Measurements from ENCODE around the gene SLC25A2. TPM values are rescaled to one million over a fixed set of nuclear protein-coding genes. Genes with fewer than 3 reads are reported as not detected.
"Not testable (repeated sequence)": the region's sequence is repeated elsewhere in the genome, so short reads cannot be mapped to it uniquely, and the experiment has no call there.

Gene SLC25A2
- 0.11 and 0.75 TPM in 2 replicates for total RNA-seq (2014; rRNA removed; shearing (Covaris generic))

DNA sequence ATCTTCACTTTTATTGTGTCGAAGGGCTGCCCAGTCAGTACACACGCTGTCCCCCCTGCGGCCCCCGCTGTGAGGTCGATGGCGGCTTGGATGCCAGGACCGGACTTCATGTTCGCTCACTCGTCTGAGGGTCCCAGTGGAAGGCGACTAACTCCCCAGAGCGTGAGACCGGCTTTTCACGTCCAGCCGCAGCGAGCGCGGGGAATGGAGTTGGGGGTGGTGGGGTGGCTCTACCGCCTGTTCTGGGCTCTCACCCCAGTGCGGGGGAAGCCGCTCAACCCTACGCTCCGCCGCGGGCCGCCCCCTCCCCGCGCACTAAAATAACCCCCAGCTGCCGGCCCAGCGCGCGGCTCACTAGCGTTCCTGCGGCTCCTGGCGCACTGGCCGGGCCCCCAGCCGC, at the start of gene SLC25A2:
Gene SLC25A2, minus strand, starts transcription at position 294 of the 400 bp plus-strand sequence. Its CDS starts 184 bp downstream, at position 110.
- no peak for DNase-seq (ENCODE audit: low read depth in 1 of 2, low spot score in 2 of 2)
- Histone ChIP-seq H3K27me3 (replicated peaks) (no peaks in the 10 kb centered on the region), H3K4me1 (replicated peaks) (no peaks in the 10 kb centered on the region), H3K9me3 (replicated peaks) (peaks cover 41% of the 10 kb centered on the region), H3K27ac (no peak within 1 kb of the TSS), H3K4me3 (no peak within 1 kb of the TSS), H3K36me3 (no peaks in the 10 kb centered on the region)

DNA sequence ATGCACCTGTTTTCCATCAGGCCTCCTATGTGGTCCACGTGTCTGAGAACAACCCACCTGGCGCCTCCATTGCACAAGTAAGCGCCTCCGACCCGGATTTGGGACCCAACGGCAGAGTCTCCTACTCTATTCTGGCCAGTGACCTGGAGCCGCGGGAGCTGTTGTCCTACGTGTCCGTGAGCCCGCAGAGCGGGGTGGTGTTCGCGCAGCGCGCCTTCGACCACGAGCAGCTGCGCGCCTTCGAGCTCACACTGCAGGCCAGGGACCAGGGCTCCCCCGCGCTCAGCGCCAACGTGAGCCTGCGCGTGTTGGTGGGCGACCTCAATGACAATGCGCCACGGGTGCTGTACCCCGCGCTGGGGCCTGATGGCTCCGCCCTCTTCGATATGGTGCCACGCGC, 47.7 kb upstream of the SLC25A2 start:
- Histone ChIP-seq H3K36me3 (no peaks in the 10 kb centered on the region), H3K4me3 (no peak overlapping the region), H3K27ac (no peak overlapping the region), H3K27me3 (replicated peaks) (no peaks in the 10 kb centered on the region), H3K4me1 (replicated peaks) (no peaks in the 10 kb centered on the region), H3K9me3 (replicated peaks) (peaks cover 19% of the 10 kb centered on the region)
- DNase-seq (ENCODE audit: low read depth in 1 of 2, low spot score in 2 of 2): no peak

DNA sequence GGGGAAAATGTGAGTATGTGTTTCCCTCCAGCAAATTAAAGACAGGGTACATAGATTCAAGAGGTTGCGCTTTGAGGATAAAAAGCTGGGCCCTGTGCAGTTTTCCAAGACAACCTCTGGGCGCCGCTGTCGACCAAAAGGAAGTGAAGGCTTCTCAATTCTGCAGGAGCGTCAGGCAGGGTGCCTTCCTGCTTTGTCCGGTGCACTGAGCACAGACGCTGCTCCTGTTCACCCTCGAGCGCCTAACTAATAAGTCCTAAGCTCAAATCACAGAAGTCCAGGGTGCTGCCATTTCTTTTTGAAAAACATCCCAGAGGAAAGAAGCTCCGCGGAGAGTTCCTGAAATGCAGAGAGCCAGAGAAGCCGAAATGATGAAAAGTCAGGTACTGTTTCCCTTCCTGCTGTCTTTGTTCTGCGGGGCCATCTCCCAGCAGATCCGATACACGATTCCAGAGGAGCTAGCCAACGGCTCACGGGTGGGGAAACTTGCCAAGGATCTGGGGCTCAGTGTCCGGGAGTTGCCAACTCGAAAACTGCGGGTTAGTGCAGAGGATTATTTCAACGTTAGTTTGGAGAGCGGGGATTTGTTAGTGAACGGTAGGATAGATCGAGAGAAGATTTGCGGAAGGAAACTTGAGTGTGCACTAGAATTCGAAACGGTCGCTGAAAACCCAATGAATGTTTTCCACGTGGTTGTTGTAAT, 46.2 kb upstream of the SLC25A2 start, which contains the start of gene PCDHGB1:
Gene PCDHGB1, plus strand, starts transcription at position 183 of the 703 bp plus-strand sequence. Its CDS starts 162 bp downstream, at position 345.
- no peaks in the 10 kb centered on the region for H3K4me1 ChIP-seq (replicated peaks)
- peak in 1 of 2 experiments; percentile 42 for DNase-seq (ENCODE audit: low read depth in 1 of 2, low spot score in 2 of 2)
- H3K27me3 ChIP-seq (replicated peaks): no peaks in the 10 kb centered on the region
- no peak within 1 kb of the TSS for H3K27ac ChIP-seq
- no peaks in the 10 kb centered on the region for H3K36me3 ChIP-seq
- peaks cover 12% of the 10 kb centered on the region for H3K9me3 ChIP-seq (replicated peaks)
- H3K4me3 ChIP-seq: no peak within 1 kb of the TSS

DNA sequence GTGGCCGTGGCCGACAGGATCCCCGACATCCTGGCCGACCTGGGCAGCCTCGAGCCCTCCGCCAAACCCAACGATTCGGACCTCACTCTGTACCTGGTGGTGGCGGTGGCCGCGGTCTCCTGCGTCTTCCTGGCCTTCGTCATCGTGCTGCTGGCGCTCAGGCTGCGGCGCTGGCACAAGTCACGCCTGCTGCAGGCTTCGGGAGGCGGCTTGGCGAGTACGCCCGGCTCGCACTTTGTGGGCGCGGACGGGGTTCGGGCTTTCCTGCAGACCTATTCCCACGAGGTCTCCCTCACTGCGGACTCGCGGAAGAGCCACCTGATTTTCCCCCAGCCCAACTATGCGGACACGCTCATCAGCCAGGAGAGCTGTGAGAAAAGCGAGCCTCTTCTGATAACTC, 42.2 kb upstream of the SLC25A2 start:
- DNase-seq (ENCODE audit: low read depth in 1 of 2, low spot score in 2 of 2); H3K27me3 ChIP-seq (replicated peaks); H3K4me3 ChIP-seq; H3K36me3 ChIP-seq; H3K27ac ChIP-seq; H3K4me1 ChIP-seq (replicated peaks): not testable (repeated sequence)
- peaks cover 24% of the 10 kb centered on the region for H3K9me3 ChIP-seq (replicated peaks)

DNA sequence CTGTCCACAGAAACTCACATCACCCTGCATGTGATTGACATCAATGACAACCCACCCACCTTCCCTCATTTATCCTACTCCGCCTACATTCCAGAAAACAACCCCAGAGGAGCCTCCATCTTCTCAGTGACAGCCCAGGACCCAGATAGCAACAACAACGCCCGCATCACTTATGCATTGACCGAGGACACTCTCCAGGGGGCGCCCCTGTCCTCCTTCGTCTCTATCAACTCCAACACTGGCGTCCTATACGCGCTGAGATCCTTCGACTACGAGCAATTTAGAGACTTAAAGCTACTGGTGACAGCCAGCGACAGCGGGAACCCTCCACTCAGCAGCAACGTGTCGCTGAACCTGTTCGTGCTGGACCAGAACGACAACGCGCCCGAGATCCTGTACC, 41.5 kb upstream of the SLC25A2 start:
- Histone ChIP-seq H3K27ac (no peak overlapping the region), H3K4me1 (replicated peaks) (no peaks in the 10 kb centered on the region), H3K9me3 (replicated peaks) (peaks cover 19% of the 10 kb centered on the region), H3K27me3 (replicated peaks) (no peaks in the 10 kb centered on the region), H3K4me3 (no peak overlapping the region), H3K36me3 (no peaks in the 10 kb centered on the region)
- DNase-seq (ENCODE audit: low read depth in 1 of 2, low spot score in 2 of 2): no peak

DNA sequence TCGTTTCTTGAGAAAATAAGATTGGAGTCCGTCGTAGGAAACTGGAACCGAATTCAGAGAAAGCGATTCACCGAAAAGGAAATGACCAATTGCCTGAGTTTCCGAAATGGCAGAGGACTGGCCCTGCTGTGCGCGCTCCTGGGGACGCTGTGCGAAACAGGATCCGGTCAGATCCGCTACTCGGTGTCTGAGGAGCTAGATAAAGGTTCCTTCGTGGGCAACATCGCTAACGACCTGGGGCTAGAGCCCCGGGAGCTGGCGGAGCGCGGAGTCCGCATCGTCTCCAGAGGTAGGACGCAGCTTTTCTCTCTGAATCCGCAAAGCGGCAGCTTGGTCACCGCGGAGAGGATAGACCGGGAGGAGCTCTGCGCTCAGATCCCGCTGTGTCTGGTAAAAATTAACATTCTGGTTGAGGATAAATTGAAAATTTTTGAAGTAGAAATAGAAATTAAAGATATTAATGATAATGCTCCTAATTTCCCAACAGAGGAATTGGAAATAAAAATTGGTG, 40.2 kb upstream of the SLC25A2 start:
- Histone ChIP-seq H3K4me1 (replicated peaks) (no peaks in the 10 kb centered on the region), H3K9me3 (replicated peaks) (peaks cover 23% of the 10 kb centered on the region), H3K36me3 (no peaks in the 10 kb centered on the region), H3K27me3 (replicated peaks) (no peaks in the 10 kb centered on the region), H3K4me3 (no peak overlapping the region), H3K27ac (no peak overlapping the region)
- no peak for DNase-seq (ENCODE audit: low read depth in 1 of 2, low spot score in 2 of 2)

DNA sequence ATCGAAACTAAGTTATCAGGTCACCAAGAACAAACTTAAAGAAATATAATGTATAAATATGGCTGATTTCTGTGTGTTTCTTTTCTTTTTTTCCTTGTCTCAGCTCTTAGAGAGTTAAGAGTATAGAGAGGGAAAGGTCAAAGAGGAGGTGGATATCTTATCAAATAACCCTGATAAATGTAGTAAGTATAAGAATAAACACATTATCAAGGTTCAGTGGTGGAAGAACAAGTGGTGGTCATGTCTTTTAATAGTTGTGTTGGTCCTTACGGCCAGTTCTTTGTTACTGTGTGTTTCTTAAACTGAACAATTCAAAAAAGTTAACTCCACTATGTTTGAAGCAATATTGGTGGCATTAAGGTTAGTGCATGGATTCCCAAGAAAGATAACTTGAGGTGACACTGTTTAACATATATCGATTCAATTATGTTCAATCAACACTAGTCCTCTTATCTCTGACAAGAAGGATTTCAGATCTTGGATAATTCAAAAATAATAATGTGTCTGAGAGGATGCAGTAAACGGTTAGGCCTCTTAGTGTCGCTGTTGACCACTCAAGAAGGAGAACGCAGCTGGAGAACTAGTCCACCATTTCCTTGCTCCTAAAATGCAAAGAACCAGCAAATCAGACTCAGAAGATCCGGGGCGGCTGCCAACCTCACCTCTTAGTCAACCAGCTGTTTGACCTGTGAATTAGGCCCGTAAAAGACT, 39.5 kb upstream of the SLC25A2 start, which contains the start of gene PCDHGA3:
Gene PCDHGA3, plus strand, starts transcription at position 588 of the 711 bp plus-strand sequence. CDS start 205 bp downstream, outside the sequence.
- H3K9me3 ChIP-seq (replicated peaks): peaks cover 23% of the 10 kb centered on the region
- H3K36me3 ChIP-seq: no peaks in the 10 kb centered on the region
- no peak within 1 kb of the TSS for H3K27ac ChIP-seq
- DNase-seq (ENCODE audit: low read depth in 1 of 2, low spot score in 2 of 2): no peak
- no peak within 1 kb of the TSS for H3K4me3 ChIP-seq
- H3K27me3 ChIP-seq (replicated peaks): no peaks in the 10 kb centered on the region
- H3K4me1 ChIP-seq (replicated peaks): no peaks in the 10 kb centered on the region

DNA sequence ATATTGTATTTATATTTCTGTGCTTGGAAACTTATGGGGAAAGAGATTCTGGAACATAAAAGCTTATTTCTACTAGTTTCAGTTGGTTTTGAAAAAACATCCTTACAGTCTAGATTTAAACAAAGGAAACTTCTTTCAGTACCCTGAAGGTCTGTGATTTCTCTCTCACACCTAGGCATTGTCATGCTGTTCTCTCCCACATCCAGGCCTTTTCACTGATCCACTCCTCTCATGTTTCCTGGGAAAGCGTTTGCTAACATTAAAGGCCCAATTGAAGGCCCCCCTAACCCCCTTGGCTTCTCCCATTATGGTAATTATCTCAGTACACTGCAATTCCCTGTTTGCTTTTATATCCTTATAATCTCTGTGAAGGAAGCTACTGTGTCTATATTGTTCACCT, 38.9 kb upstream of the SLC25A2 start:
- DNase-seq (ENCODE audit: low read depth in 1 of 2, low spot score in 2 of 2): no peak
- H3K36me3 ChIP-seq: no peaks in the 10 kb centered on the region
- no peaks in the 10 kb centered on the region for H3K4me1 ChIP-seq (replicated peaks)
- H3K27me3 ChIP-seq (replicated peaks): no peaks in the 10 kb centered on the region
- H3K4me3 ChIP-seq: no peak overlapping the region
- H3K27ac ChIP-seq: no peak overlapping the region
- H3K9me3 ChIP-seq (replicated peaks): peaks cover 23% of the 10 kb centered on the region

DNA sequence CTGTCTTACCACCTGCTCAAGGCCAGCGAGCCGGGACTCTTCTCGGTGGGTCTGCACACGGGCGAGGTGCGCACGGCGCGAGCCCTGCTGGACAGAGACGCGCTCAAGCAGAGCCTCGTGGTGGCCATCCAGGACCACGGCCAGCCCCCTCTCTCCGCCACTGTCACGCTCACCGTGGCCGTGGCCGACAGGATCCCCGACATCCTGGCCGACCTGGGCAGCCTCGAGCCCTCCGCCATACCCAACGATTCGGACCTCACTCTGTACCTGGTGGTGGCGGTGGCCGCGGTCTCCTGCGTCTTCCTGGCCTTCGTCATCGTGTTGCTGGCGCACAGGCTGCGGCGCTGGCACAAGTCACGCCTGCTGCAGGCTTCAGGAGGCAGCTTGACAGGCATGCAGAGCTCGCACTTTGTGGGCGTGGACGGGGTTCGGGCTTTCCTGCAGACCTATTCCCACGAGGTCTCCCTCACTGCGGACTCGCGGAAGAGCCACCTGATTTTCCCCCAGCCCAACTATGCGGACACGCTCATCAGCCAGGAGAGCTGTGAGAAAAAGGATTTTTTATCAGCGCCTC, 37.0 kb upstream of the SLC25A2 start:
- not testable (repeated sequence) for H3K27ac ChIP-seq; H3K4me1 ChIP-seq (replicated peaks); H3K27me3 ChIP-seq (replicated peaks); DNase-seq (ENCODE audit: low read depth in 1 of 2, low spot score in 2 of 2); H3K36me3 ChIP-seq; H3K4me3 ChIP-seq
- H3K9me3 ChIP-seq (replicated peaks): peaks cover 23% of the 10 kb centered on the region

DNA sequence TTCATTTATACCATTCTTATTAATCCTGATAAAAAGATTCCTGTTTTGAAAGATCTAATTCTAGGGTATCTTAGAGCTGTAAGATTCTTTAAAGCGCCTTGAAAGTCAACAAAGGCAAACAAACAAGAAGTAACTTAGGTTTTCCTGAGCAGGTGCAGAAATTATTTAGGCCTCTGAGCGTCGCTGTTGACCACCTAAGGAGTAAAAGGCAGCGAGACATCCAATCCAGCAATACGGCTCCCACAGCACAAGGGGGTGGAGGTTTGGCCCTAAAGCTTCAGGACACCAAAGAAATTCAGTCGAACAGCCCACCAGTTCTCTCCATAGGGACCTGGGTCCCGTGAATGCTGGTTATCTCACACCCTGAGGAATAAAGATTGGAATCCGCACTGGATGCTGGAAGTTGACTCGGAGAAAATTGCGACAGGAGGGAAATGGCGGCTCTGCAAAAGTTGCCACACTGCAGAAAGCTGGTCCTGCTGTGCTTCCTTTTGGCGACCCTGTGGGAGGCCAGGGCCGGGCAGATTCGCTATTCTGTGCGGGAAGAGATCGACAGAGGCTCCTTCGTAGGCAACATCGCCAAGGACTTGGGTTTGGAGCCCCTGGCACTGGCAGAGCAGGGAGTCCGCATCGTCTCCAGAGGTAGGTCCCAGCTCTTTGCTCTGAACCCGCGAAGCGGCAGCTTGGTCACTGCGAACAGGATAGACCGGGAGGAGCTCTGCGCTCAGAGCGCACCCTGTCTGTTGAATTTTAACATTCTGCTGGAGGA, 34.9 kb upstream of the SLC25A2 start, which contains the start of gene PCDHGA2:
Gene PCDHGA2, plus strand, starts transcription at position 223 of the 769 bp plus-strand sequence.
- H3K9me3 ChIP-seq (replicated peaks): peaks cover 15% of the 10 kb centered on the region
- H3K27me3 ChIP-seq (replicated peaks): no peaks in the 10 kb centered on the region
- DNase-seq (ENCODE audit: low read depth in 1 of 2, low spot score in 2 of 2): no peak
- no peak within 1 kb of the TSS; the same call in 1 of the 2 replicates for H3K4me3 ChIP-seq
- no peak within 1 kb of the TSS for H3K27ac ChIP-seq
- no peaks in the 10 kb centered on the region for H3K36me3 ChIP-seq
- no peaks in the 10 kb centered on the region for H3K4me1 ChIP-seq (replicated peaks)

DNA sequence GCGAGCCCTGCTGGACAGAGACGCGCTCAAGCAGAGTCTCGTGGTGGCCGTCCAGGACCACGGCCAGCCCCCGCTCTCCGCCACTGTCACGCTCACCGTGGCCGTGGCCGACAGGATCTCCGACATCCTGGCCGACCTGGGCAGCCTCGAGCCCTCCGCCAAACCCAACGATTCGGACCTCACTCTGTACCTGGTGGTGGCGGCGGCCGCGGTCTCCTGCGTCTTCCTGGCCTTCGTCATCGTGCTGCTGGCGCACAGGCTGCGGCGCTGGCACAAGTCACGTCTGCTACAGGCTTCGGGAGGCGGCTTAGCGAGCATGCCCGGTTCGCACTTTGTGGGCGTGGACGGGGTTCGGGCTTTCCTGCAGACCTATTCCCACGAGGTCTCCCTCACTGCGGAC, 28.7 kb upstream of the SLC25A2 start:
- not testable (repeated sequence) for H3K4me3 ChIP-seq; H3K27me3 ChIP-seq (replicated peaks); DNase-seq (ENCODE audit: low read depth in 1 of 2, low spot score in 2 of 2); H3K4me1 ChIP-seq (replicated peaks); H3K27ac ChIP-seq; H3K36me3 ChIP-seq
- H3K9me3 ChIP-seq (replicated peaks): peaks cover 10% of the 10 kb centered on the region

DNA sequence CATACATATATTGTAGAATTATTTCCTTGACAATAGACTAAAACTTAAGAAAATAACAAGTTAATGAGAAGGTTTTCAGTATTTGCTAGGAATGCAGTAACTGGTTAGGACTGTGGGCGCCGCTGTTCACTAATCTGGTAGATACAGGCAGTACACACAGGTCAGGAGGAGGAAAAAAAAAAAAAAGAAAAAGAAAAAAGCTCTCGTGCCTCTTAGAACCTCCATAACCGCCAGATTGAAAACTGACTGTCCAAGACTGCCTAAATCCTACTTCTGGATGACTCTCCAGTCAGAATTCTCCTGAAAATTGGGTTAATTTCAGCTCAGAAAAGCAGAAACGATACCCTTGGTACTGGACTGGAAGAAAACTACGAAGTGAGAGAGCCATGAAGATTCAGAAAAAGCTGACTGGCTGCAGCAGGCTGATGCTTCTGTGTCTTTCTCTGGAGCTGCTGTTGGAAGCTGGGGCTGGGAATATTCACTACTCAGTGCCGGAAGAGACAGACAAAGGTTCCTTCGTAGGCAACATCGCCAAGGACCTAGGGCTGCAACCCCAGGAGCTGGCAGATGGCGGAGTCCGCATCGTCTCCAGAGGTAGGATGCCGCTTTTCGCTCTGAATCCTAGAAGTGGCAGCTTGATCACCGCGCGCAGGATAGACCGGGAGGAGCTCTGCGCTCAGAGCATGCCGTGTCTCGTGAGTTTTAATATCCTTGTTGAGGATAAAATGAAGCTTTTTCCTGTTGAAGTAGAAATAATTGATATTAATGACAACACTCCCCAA, 26.6 kb upstream of the SLC25A2 start, which contains the start of gene PCDHGA1:
Gene PCDHGA1, plus strand, starts transcription at position 216 of the 782 bp plus-strand sequence.
- H3K27me3 ChIP-seq (replicated peaks): no peaks in the 10 kb centered on the region
- H3K4me3 ChIP-seq: peak within 1 kb of the TSS; percentile 20
- peaks cover 10% of the 10 kb centered on the region for H3K9me3 ChIP-seq (replicated peaks)
- H3K27ac ChIP-seq: no peak within 1 kb of the TSS
- H3K36me3 ChIP-seq: no peaks in the 10 kb centered on the region
- DNase-seq (ENCODE audit: low read depth in 1 of 2, low spot score in 2 of 2): no peak
- 0 out of 2 replicates have a peak, but pooled peaks cover 3% of the 10 kb centered on the region for H3K4me1 ChIP-seq (replicated peaks)
